Measurements from ENCODE around the gene SIVA1. TPM values are rescaled to one million over a fixed set of nuclear protein-coding genes. Genes with fewer than 3 reads are reported as not detected.

Gene SIVA1
- total RNA-seq, 2 donors from 2014 or later, result 82.5 to 87.3 TPM

DNA sequence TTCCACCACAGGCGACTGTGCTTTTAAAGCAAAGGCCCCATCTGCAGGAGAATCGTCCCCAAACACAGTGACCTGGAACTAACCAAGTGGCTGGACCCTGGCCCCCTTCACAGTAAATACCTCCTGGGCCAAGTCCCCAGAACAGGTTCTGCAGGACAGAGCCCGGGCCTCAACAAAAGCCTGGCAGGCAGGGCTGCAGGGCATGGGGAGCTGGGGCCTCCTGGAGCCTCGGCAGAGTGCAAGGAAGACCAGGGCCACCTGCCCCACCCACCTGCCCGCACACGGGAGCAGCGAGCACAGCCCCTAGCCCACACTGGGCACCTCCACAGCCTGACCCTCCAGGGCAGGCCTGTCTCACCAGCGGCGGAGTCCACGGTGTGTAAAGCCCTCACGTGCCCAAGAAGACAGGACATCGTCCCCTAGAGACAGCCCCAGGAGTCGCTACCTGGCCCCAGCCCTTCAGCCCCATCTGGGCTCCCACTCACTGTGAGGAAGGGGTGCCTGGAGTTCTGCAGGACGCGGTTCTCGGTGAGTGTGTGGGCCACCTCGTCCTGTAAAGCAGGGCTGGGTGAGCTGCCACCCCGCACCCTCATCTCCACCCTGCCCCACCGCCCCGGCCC is 21.6 kb downstream of the SIVA1 start:
- Mint-ChIP-seq H3K27me3 (ENCODE audit: insufficient read depth) (no peaks in the 10 kb centered on the region), H3K36me3 (ENCODE audit: low read depth) (peaks cover 58% of the 10 kb centered on the region), H3K27ac (no peak overlapping the region), H3K4me3 (no peak overlapping the region), H3K4me1 (no peaks in the 10 kb centered on the region), H3K9me3 (peaks cover 13% of the 10 kb centered on the region)
- Histone ChIP-seq H3K4me1 (ENCODE audit: control insufficient read depth, insufficient read depth, low read length) (no peaks in the 10 kb centered on the region), H3K9ac (ENCODE audit: extremely low read depth, low read length, poor library complexity, severe bottlenecking) (no peak overlapping the region), H3K36me3 (ENCODE audit: control insufficient read depth, insufficient read depth, low read length) (peaks cover 60% of the 10 kb centered on the region), H3K27ac (ENCODE audit: low read depth, low read length) (no peak overlapping the region), H3K4me3 (ENCODE audit: low read length) (no peak overlapping the region), H3K27me3 (ENCODE audit: control insufficient read depth, insufficient read depth, low read length, poor library complexity, severe bottlenecking) (no peaks in the 10 kb centered on the region), H3K9me3 (ENCODE audit: control insufficient read depth, low read length) (peaks cover 6% of the 10 kb centered on the region)
- TF ChIP-seq, protein P1, sequence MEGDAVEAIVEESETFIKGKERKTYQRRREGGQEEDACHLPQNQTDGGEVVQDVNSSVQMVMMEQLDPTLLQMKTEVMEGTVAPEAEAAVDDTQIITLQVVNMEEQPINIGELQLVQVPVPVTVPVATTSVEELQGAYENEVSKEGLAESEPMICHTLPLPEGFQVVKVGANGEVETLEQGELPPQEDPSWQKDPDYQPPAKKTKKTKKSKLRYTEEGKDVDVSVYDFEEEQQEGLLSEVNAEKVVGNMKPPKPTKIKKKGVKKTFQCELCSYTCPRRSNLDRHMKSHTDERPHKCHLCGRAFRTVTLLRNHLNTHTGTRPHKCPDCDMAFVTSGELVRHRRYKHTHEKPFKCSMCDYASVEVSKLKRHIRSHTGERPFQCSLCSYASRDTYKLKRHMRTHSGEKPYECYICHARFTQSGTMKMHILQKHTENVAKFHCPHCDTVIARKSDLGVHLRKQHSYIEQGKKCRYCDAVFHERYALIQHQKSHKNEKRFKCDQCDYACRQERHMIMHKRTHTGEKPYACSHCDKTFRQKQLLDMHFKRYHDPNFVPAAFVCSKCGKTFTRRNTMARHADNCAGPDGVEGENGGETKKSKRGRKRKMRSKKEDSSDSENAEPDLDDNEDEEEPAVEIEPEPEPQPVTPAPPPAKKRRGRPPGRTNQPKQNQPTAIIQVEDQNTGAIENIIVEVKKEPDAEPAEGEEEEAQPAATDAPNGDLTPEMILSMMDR (conservative IDR thresholded peaks at IDR 0.05), result no peak
- WGBS, 2 experiments (ENCODE audit: insufficient coverage in 1 of 2, insufficient read length in 1 of 2), result 92 to 98% methylated on average over 6 to 20 of the region's 20 CpGs
- no peak for DNase-seq

DNA sequence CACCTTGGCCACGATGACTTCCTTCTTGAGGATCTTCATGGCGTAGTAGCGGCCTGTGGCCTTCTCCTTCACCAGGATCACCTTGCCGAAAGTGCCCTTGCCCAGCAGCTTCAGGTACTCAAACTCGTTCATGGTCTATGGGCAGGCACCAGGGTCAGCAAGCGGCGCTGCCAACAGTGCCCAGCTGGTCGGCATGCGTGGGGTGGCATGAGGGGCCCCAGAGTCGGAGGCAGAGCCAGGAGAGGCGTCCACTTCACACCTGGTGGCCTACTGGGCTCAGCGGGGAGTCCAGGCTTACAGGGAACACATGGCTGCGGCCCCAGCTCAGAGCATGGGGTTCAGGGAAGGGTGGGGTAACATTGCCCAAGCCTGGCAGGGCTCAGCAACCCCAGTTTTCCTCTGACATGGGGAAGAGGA is 22.1 kb downstream of the SIVA1 start:
- Mint-ChIP-seq H3K27ac (no peak overlapping the region), H3K9me3 (peaks cover 13% of the 10 kb centered on the region), H3K4me1 (no peaks in the 10 kb centered on the region), H3K36me3 (ENCODE audit: low read depth) (peaks cover 55% of the 10 kb centered on the region), H3K4me3 (no peak overlapping the region), H3K27me3 (ENCODE audit: insufficient read depth) (no peaks in the 10 kb centered on the region)
- TF ChIP-seq, protein P1 (conservative IDR thresholded peaks at IDR 0.05), result no peak
- H3K9ac ChIP-seq (ENCODE audit: extremely low read depth, low read length, poor library complexity, severe bottlenecking), result no peak overlapping the region
- no peak overlapping the region for H3K4me3 ChIP-seq (ENCODE audit: low read length)
- WGBS, 2 experiments (ENCODE audit: insufficient coverage in 1 of 2, insufficient read length in 1 of 2), result 90 to 98% methylated on average over 9 to 13 of the region's 13 CpGs
- no peak for DNase-seq
- no peaks in the 10 kb centered on the region for H3K4me1 ChIP-seq (ENCODE audit: control insufficient read depth, insufficient read depth, low read length)
- H3K9me3 ChIP-seq (ENCODE audit: control insufficient read depth, low read length), result peaks cover 6% of the 10 kb centered on the region
- no peak overlapping the region for H3K27ac ChIP-seq (ENCODE audit: low read depth, low read length)
- H3K36me3 ChIP-seq (ENCODE audit: control insufficient read depth, insufficient read depth, low read length), result peaks cover 55% of the 10 kb centered on the region
- H3K27me3 ChIP-seq (ENCODE audit: control insufficient read depth, insufficient read depth, low read length, poor library complexity, severe bottlenecking), result no peaks in the 10 kb centered on the region

DNA sequence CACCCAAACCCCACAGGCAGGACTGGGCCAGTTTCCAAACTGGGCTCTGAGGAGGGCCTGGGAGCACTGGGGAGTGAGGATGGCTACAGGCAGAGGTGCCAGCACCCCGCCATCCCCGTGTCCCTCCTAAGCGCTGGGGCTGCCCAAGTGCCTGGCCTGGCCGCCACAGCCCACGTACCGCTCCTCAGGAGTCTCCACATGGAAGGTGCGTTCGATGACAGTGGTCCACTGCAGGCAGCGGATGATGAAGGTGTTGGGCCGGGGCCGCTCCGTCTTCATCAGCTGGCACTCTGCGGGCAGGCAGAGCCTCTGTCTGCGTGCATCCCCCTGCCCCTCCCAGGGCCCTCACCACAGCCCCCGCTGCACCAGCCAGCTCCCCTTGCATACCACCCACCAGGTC is 23.5 kb downstream of the SIVA1 start:
- Mint-ChIP-seq H3K27ac (no peak overlapping the region), H3K36me3 (ENCODE audit: low read depth) (peaks cover 43% of the 10 kb centered on the region), H3K4me3 (no peak overlapping the region), H3K9me3 (peaks cover 6% of the 10 kb centered on the region), H3K4me1 (no peaks in the 10 kb centered on the region), H3K27me3 (ENCODE audit: insufficient read depth) (no peaks in the 10 kb centered on the region)
- Histone ChIP-seq H3K9me3 (ENCODE audit: control insufficient read depth, low read length) (peaks cover under 1% of the 10 kb centered on the region), H3K4me1 (ENCODE audit: control insufficient read depth, insufficient read depth, low read length) (no peaks in the 10 kb centered on the region), H3K9ac (ENCODE audit: extremely low read depth, low read length, poor library complexity, severe bottlenecking) (no peak overlapping the region), H3K27me3 (ENCODE audit: control insufficient read depth, insufficient read depth, low read length, poor library complexity, severe bottlenecking) (no peaks in the 10 kb centered on the region), H3K27ac (ENCODE audit: low read depth, low read length) (no peak overlapping the region), H3K4me3 (ENCODE audit: low read length) (no peak overlapping the region), H3K36me3 (ENCODE audit: control insufficient read depth, insufficient read depth, low read length) (peaks cover 53% of the 10 kb centered on the region)
- WGBS, 2 experiments (ENCODE audit: insufficient coverage in 1 of 2, insufficient read length in 1 of 2), result 96 to 97% methylated on average over 11 to 15 of the region's 15 CpGs
- DNase-seq, result no peak
- TF ChIP-seq, protein P1 (conservative IDR thresholded peaks at IDR 0.05), result no peak

Data from endodermal cell (in vitro differentiated cells).